ENCODE data around the gene ACSM6.

DNA sequence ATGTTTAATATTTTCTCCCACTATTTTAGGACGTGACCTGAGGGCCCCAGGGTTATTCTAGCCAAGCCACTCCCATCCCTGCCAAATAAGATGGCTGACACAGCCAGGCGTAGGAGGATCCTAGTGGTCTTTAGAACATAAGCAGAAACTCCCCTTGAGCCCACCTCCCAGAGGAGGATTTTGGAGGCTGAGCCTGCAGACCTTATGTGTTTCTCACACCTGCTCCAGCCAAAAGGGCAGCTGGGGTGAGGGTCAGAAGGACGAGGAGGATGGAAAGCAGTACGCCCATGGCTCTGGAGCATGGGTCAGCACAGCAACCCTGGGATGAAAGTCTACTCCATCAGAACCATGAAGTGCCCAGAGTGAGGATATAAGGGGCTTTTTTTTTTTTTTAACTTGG is 56.8 kb downstream of the ACSM6 start:
- no peak for TF ChIP-seq CTCF (optimal IDR thresholded peaks at IDR 0.05 in 1 of 3, IDR thresholded peaks at IDR 0.05 in 1 of 3, conservative IDR thresholded peaks at IDR 0.05 in 1 of 3; ENCODE audit: extremely low read depth in 1 of 3, insufficient read depth in 2 of 3, low read length in 3 of 3)
- no peak for TF ChIP-seq EZH2 (IDR thresholded peaks at IDR 0.05; ENCODE audit: low read length)
